ENCODE measurements around the gene FOXK2. TPM values are rescaled to one million over a fixed set of nuclear protein-coding genes. Genes with fewer than 3 reads are reported as not detected.
"Not testable (repeated sequence)": the region's sequence is repeated elsewhere in the genome, so short reads cannot be mapped to it uniquely, and the experiment has no call there.

The FOXK2 gene
- total RNA-seq, 1 donor from 2014 or later, result 95.7 TPM

- Mint-ChIP-seq H3K9me3 (ENCODE audit: unreplicated experiment) (peaks cover 1% of the 10 kb centered on the region), H3K36me3 (ENCODE audit: unreplicated experiment) (no peaks in the 10 kb centered on the region), H3K27me3 (ENCODE audit: unreplicated experiment) (peaks cover 3% of the 10 kb centered on the region), H3K4me1 (ENCODE audit: low read depth, unreplicated experiment) (no peaks in the 10 kb centered on the region), H3K4me3 (ENCODE audit: unreplicated experiment) (no peak overlapping the region), H3K27ac (ENCODE audit: unreplicated experiment) (no peak overlapping the region)
- TF ChIP-seq CTCF (IDR thresholded peaks at IDR 0.05; ENCODE audit: partially characterized antibody, unreplicated experiment), result no peak
- DNase-seq, result no peak
These were observed 17.3 kb upstream of the FOXK2 start for GRCh38 chr17:82502207-82502606.

- Mint-ChIP-seq H3K4me3 (ENCODE audit: unreplicated experiment) (no peak overlapping the region), H3K27me3 (ENCODE audit: unreplicated experiment) (peaks cover under 1% of the 10 kb centered on the region), H3K9me3 (ENCODE audit: unreplicated experiment) (no peaks in the 10 kb centered on the region), H3K27ac (ENCODE audit: unreplicated experiment) (no peak overlapping the region), H3K4me1 (ENCODE audit: low read depth, unreplicated experiment) (no peaks in the 10 kb centered on the region), H3K36me3 (ENCODE audit: unreplicated experiment) (no peaks in the 10 kb centered on the region)
- TF ChIP-seq CTCF (IDR thresholded peaks at IDR 0.05; ENCODE audit: partially characterized antibody, unreplicated experiment), result no peak
- no peak for DNase-seq
These were observed 16.3 kb upstream of the FOXK2 start for GRCh38 chr17:82503094-82503727.

- no peak overlapping the region for H3K27ac Mint-ChIP-seq (ENCODE audit: unreplicated experiment)
- no peak for TF ChIP-seq CTCF (IDR thresholded peaks at IDR 0.05; ENCODE audit: partially characterized antibody, unreplicated experiment)
- no peaks in the 10 kb centered on the region for H3K36me3 Mint-ChIP-seq (ENCODE audit: unreplicated experiment)
- no peaks in the 10 kb centered on the region for H3K27me3 Mint-ChIP-seq (ENCODE audit: unreplicated experiment)
- DNase-seq, result no peak
- no peaks in the 10 kb centered on the region for H3K9me3 Mint-ChIP-seq (ENCODE audit: unreplicated experiment)
- no peaks in the 10 kb centered on the region for H3K4me1 Mint-ChIP-seq (ENCODE audit: low read depth, unreplicated experiment)
- no peak overlapping the region for H3K4me3 Mint-ChIP-seq (ENCODE audit: unreplicated experiment)
These were observed 15.7 kb upstream of the FOXK2 start for GRCh38 chr17:82503728-82504308.

GRCh38 chr17:82505296-82505695, 14.2 kb upstream of the FOXK2 start:
- Mint-ChIP-seq H3K9me3 (ENCODE audit: unreplicated experiment) (no peaks in the 10 kb centered on the region), H3K4me3 (ENCODE audit: unreplicated experiment) (no peak overlapping the region), H3K27me3 (ENCODE audit: unreplicated experiment) (no peaks in the 10 kb centered on the region), H3K36me3 (ENCODE audit: unreplicated experiment) (no peaks in the 10 kb centered on the region), H3K27ac (ENCODE audit: unreplicated experiment) (no peak overlapping the region), H3K4me1 (ENCODE audit: low read depth, unreplicated experiment) (no peaks in the 10 kb centered on the region)
- DNase-seq, result no peak
- no peak for TF ChIP-seq CTCF (IDR thresholded peaks at IDR 0.05; ENCODE audit: partially characterized antibody, unreplicated experiment)

- not testable (repeated sequence) for H3K36me3 Mint-ChIP-seq (ENCODE audit: unreplicated experiment); H3K4me1 Mint-ChIP-seq (ENCODE audit: low read depth, unreplicated experiment); H3K4me3 Mint-ChIP-seq (ENCODE audit: unreplicated experiment); DNase-seq; H3K27me3 Mint-ChIP-seq (ENCODE audit: unreplicated experiment); H3K27ac Mint-ChIP-seq (ENCODE audit: unreplicated experiment); H3K9me3 Mint-ChIP-seq (ENCODE audit: unreplicated experiment)
These were observed 13.1 kb upstream of the FOXK2 start for GRCh38 chr17:82506402-82506801.
